Testis (tissue), 2 donors: ENCODE results near the gene POGZ.

Source experiments
- POLR2A ChIP-seq: fragments of 450-650 bp; IDR thresholded peaks from one replicate; pipeline ENCODE4 v1.6.1; 2017; ENCODE audit warnings: antibody characterized with exemption, mild to moderate bottlenecking, moderate library complexity
- TF ChIP-seq, protein P1 (sequence below), 3 experiments: fragments of 450-650 bp in 2 of 3; fragments of 200-600 bp in 1 of 3; sonication (generic) in 1 of 3; IDR thresholded peaks; one replicate each; pipeline ENCODE4 v1.5.1; 2016 to 2019; ENCODE audit warnings: antibody characterized with exemption in 3 of 3, mild to moderate bottlenecking in 2 of 3, moderate library complexity in 1 of 3

DNA sequence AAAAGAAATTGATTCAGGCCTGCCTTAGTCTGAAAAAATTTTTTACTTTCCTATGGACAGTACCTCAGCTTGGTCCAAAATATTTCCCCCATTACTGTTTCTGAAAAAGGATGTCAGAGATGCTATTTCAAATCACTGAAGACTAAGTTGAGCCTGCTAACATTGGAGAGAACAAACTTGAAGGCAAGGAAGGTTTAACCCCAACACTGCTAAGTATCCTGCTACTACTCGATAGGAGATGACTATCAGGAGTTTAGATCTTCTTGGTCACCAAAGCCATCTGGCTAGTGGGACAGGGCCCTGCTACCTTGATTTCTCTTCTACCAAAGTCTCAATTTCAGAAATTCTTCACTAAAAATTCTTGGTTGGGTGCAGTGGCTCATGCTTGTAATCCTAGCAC is 22.7 kb upstream of the POGZ start:
- TF ChIP-seq, protein P1, sequence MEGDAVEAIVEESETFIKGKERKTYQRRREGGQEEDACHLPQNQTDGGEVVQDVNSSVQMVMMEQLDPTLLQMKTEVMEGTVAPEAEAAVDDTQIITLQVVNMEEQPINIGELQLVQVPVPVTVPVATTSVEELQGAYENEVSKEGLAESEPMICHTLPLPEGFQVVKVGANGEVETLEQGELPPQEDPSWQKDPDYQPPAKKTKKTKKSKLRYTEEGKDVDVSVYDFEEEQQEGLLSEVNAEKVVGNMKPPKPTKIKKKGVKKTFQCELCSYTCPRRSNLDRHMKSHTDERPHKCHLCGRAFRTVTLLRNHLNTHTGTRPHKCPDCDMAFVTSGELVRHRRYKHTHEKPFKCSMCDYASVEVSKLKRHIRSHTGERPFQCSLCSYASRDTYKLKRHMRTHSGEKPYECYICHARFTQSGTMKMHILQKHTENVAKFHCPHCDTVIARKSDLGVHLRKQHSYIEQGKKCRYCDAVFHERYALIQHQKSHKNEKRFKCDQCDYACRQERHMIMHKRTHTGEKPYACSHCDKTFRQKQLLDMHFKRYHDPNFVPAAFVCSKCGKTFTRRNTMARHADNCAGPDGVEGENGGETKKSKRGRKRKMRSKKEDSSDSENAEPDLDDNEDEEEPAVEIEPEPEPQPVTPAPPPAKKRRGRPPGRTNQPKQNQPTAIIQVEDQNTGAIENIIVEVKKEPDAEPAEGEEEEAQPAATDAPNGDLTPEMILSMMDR (IDR thresholded peaks at IDR 0.05): no peak
- no peak for TF ChIP-seq POLR2A
